IPS DF 6.9 (cell line): Measurements from ENCODE around the gene DLGAP4.

ENCODE experiments used
- DNase-seq: peaks from one replicate; pipeline ENCODE4 v3.0.0-alpha.2; 2013; ENCODE audit warnings: low read depth, low spot score
- H3K27ac ChIP-seq: one replicate; pipeline ENCODE4 v1.5.1; 2013; ENCODE audit warnings: low read length, control low read depth
- H3K27me3 ChIP-seq: 2 replicates; pipeline ENCODE4 v1.6.1; 2013; ENCODE audit warnings: mild to moderate bottlenecking, low read length; ENCODE audit not compliant: control insufficient read depth, insufficient read depth
- H3K36me3 ChIP-seq: 2 replicates; pipeline ENCODE4 v1.6.1; 2013; ENCODE audit warnings: low read length; ENCODE audit not compliant: control insufficient read depth, insufficient read depth
- H3K4me1 ChIP-seq: 2 replicates; pipeline ENCODE4 v1.6.1; 2013; ENCODE audit warnings: low read length; ENCODE audit not compliant: control insufficient read depth, insufficient read depth
- H3K4me3 ChIP-seq: 2 replicates; pipeline ENCODE4 v1.5.1; 2013; ENCODE audit warnings: mild to moderate bottlenecking, low read length
- H3K9me3 ChIP-seq: 2 replicates; pipeline ENCODE4 v1.6.1; 2013; ENCODE audit warnings: low read length, inconsistent platforms; ENCODE audit not compliant: control insufficient read depth, insufficient read depth
- WGBS: extraction: QIAGEN DNeasy Blood & Tissue Kit; methylation state at CpG from one replicate; pipeline ENCODE4 v1.1.7; 2013; ENCODE audit warnings: mixed read lengths, missing lambda C conversion rate; ENCODE audit not compliant: insufficient read length, insufficient coverage; 5-methylcytosine and 5-hydroxymethylcytosine counted together

Gene DLGAP4

DNA sequence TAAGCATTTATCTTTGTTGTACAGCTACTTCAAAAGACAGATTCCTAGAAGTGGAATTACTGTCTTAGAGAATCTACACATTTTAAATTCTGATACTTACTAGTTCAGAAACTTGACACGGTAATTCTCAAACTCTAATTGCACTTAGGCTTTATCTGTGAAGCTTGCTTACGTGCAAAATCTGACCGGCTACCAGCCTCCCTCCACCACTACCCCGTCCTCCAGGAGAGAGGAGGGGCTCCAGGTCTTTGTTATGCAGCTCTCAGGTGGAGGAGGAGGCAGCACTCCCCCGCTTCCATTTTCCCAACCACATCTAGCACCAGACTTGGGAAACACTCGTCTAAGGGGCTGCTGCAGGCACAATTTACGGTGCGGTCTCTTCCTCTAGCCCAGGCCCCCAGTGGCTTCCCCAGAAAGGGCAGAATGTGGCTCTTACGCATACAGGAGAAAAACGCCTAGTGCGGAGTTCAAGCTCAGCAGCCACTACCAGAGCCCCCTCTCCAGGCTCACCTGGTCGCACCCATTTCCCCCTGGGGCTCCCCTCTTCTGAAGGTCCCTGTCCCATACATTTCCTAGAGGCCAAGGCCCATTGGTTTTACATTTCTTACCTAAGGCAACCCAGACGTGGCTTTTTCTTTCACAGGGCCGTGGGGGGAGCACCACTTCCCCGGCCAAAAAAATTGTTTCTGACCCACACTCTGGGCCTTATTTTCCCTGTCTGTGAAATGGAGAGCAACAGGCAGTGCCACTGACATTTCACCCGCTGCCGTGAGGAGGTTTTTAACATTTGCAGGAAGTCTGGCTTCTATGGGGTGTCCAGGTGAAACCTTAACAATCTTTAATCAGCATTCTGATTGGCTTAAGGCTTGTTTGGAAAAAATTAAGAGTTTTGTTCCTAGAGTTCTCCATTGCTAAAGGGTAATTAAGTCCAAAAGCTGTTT is 265.7 kb downstream of the DLGAP4 start:
- Histone ChIP-seq H3K4me3 (peak overlapping the region; percentile 6; the same call in 1 of the 2 replicates), H3K27ac (peak overlapping the region; percentile 34), H3K4me1 (peaks cover 2% of the 10 kb centered on the region), H3K36me3 (no peaks in the 10 kb centered on the region), H3K27me3 (no peaks in the 10 kb centered on the region), H3K9me3 (no peaks in the 10 kb centered on the region)
- no peak for DNase-seq
- no CpG with 5 or more reads among the region's 17 CpGs for WGBS

GRCh38 chr20:36572701-36573102 is 266.6 kb downstream of the DLGAP4 start:
- H3K9me3 ChIP-seq, result no peaks in the 10 kb centered on the region
- H3K27me3 ChIP-seq, result no peaks in the 10 kb centered on the region
- DNase-seq, result no peak
- H3K4me1 ChIP-seq, result peaks cover 2% of the 10 kb centered on the region
- H3K36me3 ChIP-seq, result no peaks in the 10 kb centered on the region
- no CpG with 5 or more reads among the region's 20 CpGs for WGBS
- H3K27ac ChIP-seq, result no peak overlapping the region
- H3K4me3 ChIP-seq, result peak overlapping the region; percentile 31; the same call in 1 of the 2 replicates

- peak within 1 kb of the TSS; percentile 90 for H3K4me3 ChIP-seq
- peaks cover 2% of the 10 kb centered on the region for H3K4me1 ChIP-seq
- no peak for DNase-seq
- no peak within 1 kb of the TSS for H3K27ac ChIP-seq
- H3K36me3 ChIP-seq, result no peaks in the 10 kb centered on the region
- no peaks in the 10 kb centered on the region for H3K9me3 ChIP-seq
- whole genome bisulfite sequencing, result no CpG with 5 or more reads among the region's 80 CpGs
- H3K27me3 ChIP-seq, result no peaks in the 10 kb centered on the region
Observed at GRCh38 chr20:36573103-36573797, 267.1 kb downstream of the DLGAP4 start, which contains the start of gene TGIF2. TSS of gene TGIF2 (plus strand) at chr20:36573597. CDS start at chr20:36578775, 5,178 bp downstream.

GRCh38 chr20:36573798-36574365 is 267.7 kb downstream of the DLGAP4 start:
- H3K27ac ChIP-seq, result no peak overlapping the region
- no peaks in the 10 kb centered on the region for H3K27me3 ChIP-seq
- no peak for DNase-seq
- peaks cover 2% of the 10 kb centered on the region for H3K4me1 ChIP-seq
- H3K9me3 ChIP-seq, result no peaks in the 10 kb centered on the region
- peak overlapping the region; percentile 90 for H3K4me3 ChIP-seq
- WGBS, result no CpG with 5 or more reads among the region's 53 CpGs
- peaks cover 4% of the 10 kb centered on the region; the same call in 1 of the 2 replicates for H3K36me3 ChIP-seq

DNA sequence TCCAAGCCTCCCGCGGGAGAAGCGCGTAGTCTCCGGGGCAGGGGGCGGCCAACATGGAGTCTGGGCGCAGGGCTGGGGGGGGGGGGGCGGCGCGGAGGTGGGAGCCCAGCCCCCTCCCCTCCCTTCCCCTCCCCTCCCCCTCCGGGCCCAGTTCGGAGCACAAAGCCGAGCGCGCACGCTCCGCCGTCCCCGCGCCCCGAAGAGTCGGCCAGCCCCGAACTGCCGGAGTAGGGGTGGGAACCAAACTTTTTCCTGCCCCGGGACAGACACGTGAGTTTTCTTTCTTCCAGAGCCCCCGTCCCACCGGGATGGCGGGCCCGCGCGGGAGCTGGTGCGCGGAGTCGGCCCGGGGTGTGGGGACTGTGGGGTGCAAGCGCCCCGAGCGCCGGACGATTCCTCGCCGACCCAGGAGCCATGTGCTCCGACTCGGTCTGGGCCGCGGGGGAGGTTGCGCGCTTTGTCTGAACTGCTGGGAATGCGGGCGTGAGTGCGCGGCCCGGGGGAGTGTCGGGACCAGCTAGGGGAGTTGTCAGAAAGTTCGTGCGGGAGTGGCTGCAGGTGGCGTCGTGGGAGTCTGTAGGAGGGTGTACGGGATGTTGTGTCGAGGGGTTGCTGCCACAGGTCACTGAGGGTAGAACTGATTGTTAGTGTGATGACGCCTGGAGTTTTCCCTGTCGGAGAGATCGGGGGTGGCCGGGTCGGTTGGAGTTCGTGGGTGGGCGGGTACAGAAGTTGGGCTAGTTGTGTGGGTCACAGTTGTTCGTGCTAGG is 268.4 kb downstream of the DLGAP4 start:
- no peaks in the 10 kb centered on the region for H3K9me3 ChIP-seq
- peaks cover 2% of the 10 kb centered on the region for H3K4me1 ChIP-seq
- H3K36me3 ChIP-seq, result peaks cover 5% of the 10 kb centered on the region; the same call in 1 of the 2 replicates
- no peak for DNase-seq
- peak overlapping the region; percentile 90 for H3K4me3 ChIP-seq
- WGBS, result no CpG with 5 or more reads among the region's 69 CpGs
- H3K27me3 ChIP-seq, result no peaks in the 10 kb centered on the region
- no peak overlapping the region for H3K27ac ChIP-seq

- no peak overlapping the region for H3K27ac ChIP-seq
- DNase-seq, result no peak
- H3K9me3 ChIP-seq, result no peaks in the 10 kb centered on the region
- no peak overlapping the region for H3K4me3 ChIP-seq
- peaks cover 7% of the 10 kb centered on the region; the same call in 1 of the 2 replicates for H3K36me3 ChIP-seq
- H3K4me1 ChIP-seq, result peaks cover 2% of the 10 kb centered on the region
- no peaks in the 10 kb centered on the region for H3K27me3 ChIP-seq
- WGBS, result no CpG with 5 or more reads among the region's 1 CpG
Observed at GRCh38 chr20:36576081-36576445, 269.9 kb downstream of the DLGAP4 start.
